Measurements from ENCODE around the gene BANK1.

BANK1 gene

DNA sequence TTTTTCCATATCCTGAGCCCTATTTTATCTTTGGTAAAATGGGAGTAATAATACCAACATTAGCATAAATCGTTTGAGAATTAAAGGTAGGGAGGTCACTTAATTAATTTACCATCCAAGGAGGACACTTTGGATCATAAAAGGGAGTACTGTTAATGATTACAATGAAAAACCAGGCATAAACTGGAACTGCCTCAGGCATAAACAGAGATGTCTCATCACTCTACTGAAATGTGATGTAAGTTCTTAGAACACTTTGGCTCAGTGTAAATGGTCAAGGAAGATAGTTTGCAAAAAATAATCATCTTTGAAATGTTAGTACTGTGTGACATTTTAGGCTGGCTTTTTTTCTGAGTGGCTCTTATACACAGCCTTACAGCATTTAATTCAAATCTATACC is 286.1 kb downstream of the BANK1 start:
- no peak overlapping the region for H3K27ac ChIP-seq
- no peak overlapping the region for H3K4me3 ChIP-seq

DNA sequence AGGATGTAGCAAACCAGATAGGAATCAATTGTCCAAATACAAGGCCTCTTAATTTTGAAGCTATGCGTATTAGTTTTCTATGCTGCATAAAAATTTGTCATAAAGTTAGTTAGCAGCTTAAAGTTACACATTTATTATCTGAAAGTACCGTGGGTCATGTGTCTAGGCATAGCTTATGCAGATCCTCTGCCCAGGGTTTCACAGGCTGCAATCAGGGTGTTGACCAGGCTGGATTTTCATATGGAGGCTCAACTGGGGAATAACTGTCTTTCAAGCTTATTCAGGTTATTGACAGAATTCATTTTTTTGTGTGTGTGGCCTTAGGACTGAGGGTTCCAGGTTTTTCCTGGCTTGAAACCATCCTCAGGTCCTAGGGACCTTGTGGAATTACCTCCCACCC is 289.7 kb downstream of the BANK1 start:
- Histone ChIP-seq H3K4me3 (no peak overlapping the region), H3K27ac (no peak overlapping the region)

DNA sequence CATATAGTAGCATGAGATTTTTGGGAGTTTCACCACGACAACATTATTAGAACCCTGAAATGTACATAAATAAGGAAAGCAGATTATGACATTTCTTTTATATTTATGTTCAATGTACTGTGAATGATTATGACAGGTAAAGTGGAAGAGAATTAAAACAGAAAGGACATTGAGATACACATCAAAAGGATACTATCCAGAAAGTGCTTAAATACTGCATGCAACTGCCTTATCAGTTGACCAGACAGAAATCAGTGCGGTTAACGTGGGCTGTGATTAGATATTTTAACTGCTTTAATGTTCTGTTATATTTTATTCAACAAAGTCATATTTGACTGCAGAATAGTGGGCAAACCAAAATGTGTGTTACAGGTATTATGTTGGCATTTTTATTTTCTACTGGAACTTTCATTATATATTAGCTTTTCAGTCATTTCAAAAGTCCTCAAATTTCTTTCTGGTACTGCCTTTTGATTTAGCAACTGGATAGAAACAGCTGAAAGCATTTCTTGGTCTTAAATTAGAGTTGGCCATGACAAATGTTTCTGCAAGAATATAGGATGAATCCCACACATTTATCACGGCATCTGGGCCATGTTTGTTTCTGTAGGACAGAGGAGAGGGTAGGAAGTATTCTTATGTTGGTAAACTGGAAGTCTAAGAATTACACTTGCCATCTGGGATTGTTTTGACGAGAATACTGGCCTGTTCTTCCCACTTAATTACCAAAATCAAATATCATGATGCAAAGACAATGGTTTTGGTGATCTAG is 299.5 kb downstream of the BANK1 start:
- no peak overlapping the region for H3K4me3 ChIP-seq

DNA sequence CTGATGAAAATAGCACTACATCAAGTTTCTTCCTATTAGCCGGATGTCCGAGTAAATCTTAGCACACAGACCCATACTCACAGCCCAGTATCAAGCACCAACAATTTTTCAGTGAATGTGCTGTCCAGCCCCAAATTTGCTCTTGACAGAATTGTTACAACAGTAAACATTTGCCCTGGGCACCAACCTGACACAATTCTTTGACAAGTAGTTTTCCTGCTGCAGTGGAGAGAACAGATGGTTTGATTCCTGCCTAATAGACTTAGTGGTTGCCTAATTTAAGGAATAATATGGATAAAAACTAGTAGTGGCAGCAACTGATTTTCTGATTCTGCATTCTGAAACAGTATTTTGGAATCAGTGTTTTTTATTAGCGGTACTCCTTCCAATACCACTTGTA is 301.1 kb downstream of the BANK1 start:
- no peak overlapping the region for H3K4me3 ChIP-seq

More for the DNA sequence above, 299.5 kb downstream of the BANK1 start:
- no peak overlapping the region for H3K27ac ChIP-seq

DNA sequence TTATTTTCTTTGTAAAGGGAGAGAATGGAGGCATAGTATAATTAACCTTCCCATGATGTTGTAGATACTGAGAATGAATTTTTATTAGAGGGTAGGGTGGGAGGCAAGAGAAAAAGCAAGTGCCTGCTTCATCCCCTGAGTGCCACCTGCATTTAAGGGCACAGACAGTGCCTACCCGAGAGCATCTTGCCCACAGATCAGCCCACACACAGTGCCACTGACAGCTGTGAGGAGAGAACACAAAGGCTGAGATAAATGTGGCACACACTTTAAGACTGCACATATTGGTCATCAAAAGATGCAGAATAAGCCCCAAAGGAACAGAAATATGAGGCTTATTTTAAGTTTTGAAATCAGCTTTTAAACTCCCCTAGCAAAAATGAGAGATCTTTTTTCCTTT is 304.0 kb downstream of the BANK1 start:
- Histone ChIP-seq H3K27ac (no peak overlapping the region), H3K4me3 (no peak overlapping the region)

More for the DNA sequence above, 301.1 kb downstream of the BANK1 start:
- no peak overlapping the region for H3K27ac ChIP-seq

DNA sequence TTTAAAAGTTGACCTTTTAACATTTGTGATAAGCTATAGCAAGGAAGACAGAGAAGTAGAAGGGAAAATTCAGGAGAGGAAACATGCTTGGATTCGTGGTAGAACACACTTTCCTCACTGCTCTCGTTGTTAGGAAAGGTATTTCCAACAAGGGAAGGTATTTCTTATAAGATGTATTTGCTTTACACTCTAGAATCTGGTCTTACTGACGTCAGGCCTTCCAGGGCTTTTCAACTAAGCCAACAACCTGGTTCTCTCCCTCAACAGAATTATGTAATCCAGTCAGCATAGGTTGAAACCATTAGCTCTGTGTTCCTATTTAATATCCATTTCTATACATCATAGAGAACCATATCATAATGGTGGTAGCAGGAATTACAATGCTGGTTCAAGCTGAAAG is 312.8 kb downstream of the BANK1 start:
- Histone ChIP-seq H3K27ac (no peak overlapping the region), H3K4me3 (no peak overlapping the region)

DNA sequence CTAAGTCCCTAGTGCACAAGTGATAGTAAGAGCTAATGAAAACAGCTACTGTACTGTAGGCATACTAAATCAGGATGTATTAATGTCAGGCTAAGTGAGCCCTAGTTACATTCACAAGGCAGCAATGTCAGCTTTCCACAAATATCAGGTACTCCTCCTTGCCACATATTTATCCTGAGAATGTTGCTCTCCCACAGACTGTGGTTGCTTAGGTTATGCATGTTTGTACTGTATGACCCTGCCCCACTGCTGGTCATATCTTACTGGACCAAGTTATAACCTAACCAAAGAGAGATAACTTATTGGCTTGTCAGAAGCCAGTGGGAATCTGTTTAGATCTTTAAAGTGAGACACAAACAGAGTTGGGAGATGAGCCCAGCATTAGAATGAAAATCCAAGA is 313.7 kb downstream of the BANK1 start:
- H3K27ac ChIP-seq, result no peak overlapping the region
- H3K4me3 ChIP-seq, result no peak overlapping the region

DNA sequence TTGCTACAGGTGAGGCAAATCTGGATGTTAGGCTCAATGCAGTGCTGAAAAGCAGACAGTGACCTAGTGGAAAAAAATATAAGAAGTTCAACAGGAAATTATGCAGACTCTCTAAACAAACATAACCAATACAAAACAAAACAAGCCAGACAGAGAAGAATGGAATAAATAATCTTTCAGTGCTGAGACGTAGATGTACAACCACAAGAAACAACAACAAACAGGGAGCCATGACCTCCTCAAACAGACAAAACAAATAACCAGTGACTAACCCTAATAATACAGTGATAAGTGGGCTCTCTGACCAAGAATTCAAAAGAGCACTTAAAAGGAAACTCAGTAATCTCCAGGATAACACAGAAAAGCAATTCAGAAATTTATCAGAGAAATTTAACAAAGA is 315.5 kb downstream of the BANK1 start:
- no peak overlapping the region for H3K4me3 ChIP-seq

DNA sequence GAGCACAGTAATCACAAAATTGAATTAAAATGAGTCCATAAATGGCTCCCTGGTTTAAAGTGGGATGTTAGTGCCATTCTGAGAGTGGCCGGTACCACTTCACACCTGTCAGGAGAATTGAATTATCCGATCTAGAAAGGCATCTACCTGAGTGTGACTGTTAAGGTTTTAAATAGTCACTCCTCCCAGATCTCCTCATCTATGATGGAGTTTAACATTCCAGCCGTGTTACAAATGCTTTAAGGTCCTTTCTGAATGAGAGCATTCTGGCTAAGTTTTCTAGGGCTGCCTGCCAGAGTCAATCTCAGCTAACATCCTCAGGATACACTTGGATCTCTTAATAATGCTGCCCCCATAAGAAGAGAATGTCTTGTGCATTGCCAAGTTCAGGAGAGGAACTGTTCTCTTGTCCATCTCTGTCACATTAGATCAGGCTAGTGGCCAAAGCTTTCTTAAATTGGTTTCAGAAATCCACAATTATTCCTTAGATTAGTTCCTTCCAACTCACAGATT is 323.6 kb downstream of the BANK1 start:
- no peak overlapping the region for H3K4me3 ChIP-seq
- H3K27ac ChIP-seq, result no peak overlapping the region

More for the DNA sequence above, 315.5 kb downstream of the BANK1 start:
- no peak overlapping the region for H3K27ac ChIP-seq

DNA sequence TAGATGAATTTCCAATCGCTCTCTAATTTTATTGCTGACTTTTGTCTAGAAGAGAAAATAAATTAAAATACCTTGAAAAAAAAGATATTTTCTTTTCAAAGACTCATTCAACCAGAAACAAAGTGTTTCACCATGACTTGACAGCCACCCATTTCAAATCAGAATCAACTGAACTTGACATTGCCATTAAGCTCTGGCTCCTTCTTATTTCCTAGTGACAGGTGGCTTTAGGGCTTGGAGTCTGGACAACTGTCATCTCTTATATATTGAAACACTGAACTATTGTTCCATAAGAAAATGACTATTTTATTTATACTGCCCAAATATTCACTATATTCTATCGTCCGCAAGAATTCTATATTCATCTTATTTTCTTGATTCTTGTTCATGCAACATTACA is 325.6 kb downstream of the BANK1 start:
- Histone ChIP-seq H3K4me3 (no peak overlapping the region), H3K27ac (no peak overlapping the region)

DNA sequence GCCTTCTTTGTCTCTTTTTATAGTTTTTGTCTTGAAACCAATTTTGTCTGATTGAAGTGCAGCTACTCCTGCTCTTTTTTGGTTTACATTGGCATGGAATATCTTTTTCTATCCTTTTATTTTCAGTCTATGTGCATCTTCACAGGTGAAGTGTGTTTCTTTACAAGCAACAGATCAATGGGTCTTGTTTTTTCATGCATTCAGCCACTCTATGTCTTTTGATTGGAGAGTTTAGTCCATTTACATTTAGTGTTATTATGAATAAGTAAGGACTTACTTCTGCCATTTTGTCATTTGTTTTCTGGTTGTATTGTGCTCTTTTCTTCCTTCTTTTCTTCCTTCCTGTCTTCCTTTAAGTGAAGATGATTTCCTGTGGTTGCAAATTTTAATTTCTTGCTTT is 330.3 kb downstream of the BANK1 start:
- Histone ChIP-seq H3K4me3 (no peak overlapping the region), H3K27ac (no peak overlapping the region)

Data from skin epidermis (tissue), 12 donors.